HepG2 (cell line): ENCODE data around the gene PIM1. TPM values are rescaled to one million over a fixed set of nuclear protein-coding genes. Genes with fewer than 3 reads are reported as not detected.

Experiments
- ATM ChIP-seq: fragments of 450-650 bp; IDR thresholded peaks from 2 replicates; pipeline ENCODE4 v1.7.1; 2017; ENCODE audit warnings: mild to moderate bottlenecking, borderline replicate concordance
- EHMT2 ChIP-seq: fragments of 200-600 bp; sonication (generic); IDR thresholded peaks from 2 replicates; pipeline ENCODE4 v1.7.0; 2017; ENCODE audit warnings: antibody characterized with exemption, low read depth, low read length, borderline replicate concordance
- ELF3 ChIP-seq: IDR thresholded peaks from 2 replicates; pipeline ENCODE4 v1.6.1; 2016; ENCODE audit warnings: missing genetic modification reagents, missing compliant biosample characterization
- ETV5 ChIP-seq: IDR thresholded peaks from 2 replicates; pipeline ENCODE4 v1.6.1; 2018; ENCODE audit warnings: missing biosample characterization, missing genetic modification reagents, inconsistent platforms, borderline replicate concordance
- FOXJ3 ChIP-seq: sonication (generic); formaldehyde crosslinking; IDR thresholded peaks from 2 replicates; pipeline ENCODE4 v1.4.0; 2020; ENCODE audit warnings: missing genetic modification reagents, mild to moderate bottlenecking, borderline replicate concordance
- GMEB1 ChIP-seq: sonication (generic); formaldehyde crosslinking; IDR thresholded peaks from 2 replicates; pipeline ENCODE4 v1.5.1; 2020; ENCODE audit warnings: missing genetic modification reagents, mild to moderate bottlenecking, borderline replicate concordance
- HOXA7 ChIP-seq: sonication (generic); formaldehyde crosslinking; IDR thresholded peaks from 2 replicates; pipeline ENCODE4 v1.8.1; 2022; ENCODE audit warnings: mild to moderate bottlenecking, missing genetic modification reagents, moderate library complexity
- MYNN ChIP-seq: sonication (generic); formaldehyde crosslinking; IDR thresholded peaks from 2 replicates; pipeline ENCODE4 v1.4.0; 2020; ENCODE audit warnings: mild to moderate bottlenecking, low read depth, missing genetic modification reagents
- SMAD9 ChIP-seq: sonication (generic); formaldehyde crosslinking; IDR thresholded peaks from 2 replicates; pipeline ENCODE4 v1.5.1; 2020; ENCODE audit warnings: mild to moderate bottlenecking, missing genetic modification reagents
- TCF7L2 ChIP-seq: IDR thresholded peaks from 2 replicates; pipeline ENCODE4 v1.6.1; 2011; ENCODE audit warnings: mild to moderate bottlenecking, low read depth, low read length, moderate library complexity
- TOE1 ChIP-seq: sonication (generic); formaldehyde crosslinking; IDR thresholded peaks from 2 replicates; pipeline ENCODE4 v1.4.0; 2020; ENCODE audit warnings: mild to moderate bottlenecking, missing genetic modification reagents
- ZNF101 ChIP-seq: sonication (generic); formaldehyde crosslinking; IDR thresholded peaks from 2 replicates; pipeline ENCODE4 v1.4.0; 2020; ENCODE audit warnings: mild to moderate bottlenecking, low read depth, missing genetic modification reagents, borderline replicate concordance
- ZNF224 ChIP-seq: sonication (generic); formaldehyde crosslinking; IDR thresholded peaks from 2 replicates; pipeline ENCODE4 v1.5.0; 2020; ENCODE audit warnings: mild to moderate bottlenecking, missing genetic modification reagents
- ZNF335 ChIP-seq: sonication (generic); formaldehyde crosslinking; IDR thresholded peaks from 2 replicates; pipeline ENCODE4 v1.4.0; 2020; ENCODE audit warnings: missing genetic modification reagents
- polyA plus RNA-seq, 8 experiments: library from polyadenylated mRNA; depleted of rRNA in 3 of 8; stranded (reverse) in 7 of 8; unstranded in 1 of 8; fragments of >200 nt; fragmentation: Illumina TruSeq in 4 of 8; extraction: Trizol in 4 of 8; gene quantifications; 2 replicates each; pipeline versions ENCODE4 v1.2.1 to v1.2.3, GENCODE V29; 2011 to 2016; ENCODE audit warnings: low read depth in 4 of 8, missing spikeins in 1 of 8, mixed read lengths in 1 of 8; ENCODE audit not compliant: insufficient read depth in 1 of 8
- total RNA-seq, 5 experiments: library from RNA; depleted of rRNA; stranded (reverse); fragments of >200 nt; fragmentation: Illumina TruSeq; extraction: Trizol; gene quantifications; 2 replicates each; pipeline ENCODE4 v1.2.3, GENCODE V29; 2016; ENCODE audit warnings: low read depth in 1 of 5
- TF ChIP-seq, protein P1 (sequence below): sonication (generic); formaldehyde crosslinking; IDR thresholded peaks from 2 replicates; pipeline ENCODE4 v1.5.0; 2020; ENCODE audit warnings: mild to moderate bottlenecking, missing genetic modification reagents, borderline replicate concordance
- TF ChIP-seq, protein P2 (sequence below): sonication (generic); formaldehyde crosslinking; IDR thresholded peaks from 2 replicates; pipeline ENCODE4 v1.4.0; 2020; ENCODE audit warnings: missing genetic modification reagents

Gene PIM1
- total and polyA plus RNA-seq, 2 of the 13 experiments (the other 11 are each of a cell fraction or from before 2014, with no cell fraction given): 29.4 to 117 TPM

- TF ChIP-seq, protein P1, sequence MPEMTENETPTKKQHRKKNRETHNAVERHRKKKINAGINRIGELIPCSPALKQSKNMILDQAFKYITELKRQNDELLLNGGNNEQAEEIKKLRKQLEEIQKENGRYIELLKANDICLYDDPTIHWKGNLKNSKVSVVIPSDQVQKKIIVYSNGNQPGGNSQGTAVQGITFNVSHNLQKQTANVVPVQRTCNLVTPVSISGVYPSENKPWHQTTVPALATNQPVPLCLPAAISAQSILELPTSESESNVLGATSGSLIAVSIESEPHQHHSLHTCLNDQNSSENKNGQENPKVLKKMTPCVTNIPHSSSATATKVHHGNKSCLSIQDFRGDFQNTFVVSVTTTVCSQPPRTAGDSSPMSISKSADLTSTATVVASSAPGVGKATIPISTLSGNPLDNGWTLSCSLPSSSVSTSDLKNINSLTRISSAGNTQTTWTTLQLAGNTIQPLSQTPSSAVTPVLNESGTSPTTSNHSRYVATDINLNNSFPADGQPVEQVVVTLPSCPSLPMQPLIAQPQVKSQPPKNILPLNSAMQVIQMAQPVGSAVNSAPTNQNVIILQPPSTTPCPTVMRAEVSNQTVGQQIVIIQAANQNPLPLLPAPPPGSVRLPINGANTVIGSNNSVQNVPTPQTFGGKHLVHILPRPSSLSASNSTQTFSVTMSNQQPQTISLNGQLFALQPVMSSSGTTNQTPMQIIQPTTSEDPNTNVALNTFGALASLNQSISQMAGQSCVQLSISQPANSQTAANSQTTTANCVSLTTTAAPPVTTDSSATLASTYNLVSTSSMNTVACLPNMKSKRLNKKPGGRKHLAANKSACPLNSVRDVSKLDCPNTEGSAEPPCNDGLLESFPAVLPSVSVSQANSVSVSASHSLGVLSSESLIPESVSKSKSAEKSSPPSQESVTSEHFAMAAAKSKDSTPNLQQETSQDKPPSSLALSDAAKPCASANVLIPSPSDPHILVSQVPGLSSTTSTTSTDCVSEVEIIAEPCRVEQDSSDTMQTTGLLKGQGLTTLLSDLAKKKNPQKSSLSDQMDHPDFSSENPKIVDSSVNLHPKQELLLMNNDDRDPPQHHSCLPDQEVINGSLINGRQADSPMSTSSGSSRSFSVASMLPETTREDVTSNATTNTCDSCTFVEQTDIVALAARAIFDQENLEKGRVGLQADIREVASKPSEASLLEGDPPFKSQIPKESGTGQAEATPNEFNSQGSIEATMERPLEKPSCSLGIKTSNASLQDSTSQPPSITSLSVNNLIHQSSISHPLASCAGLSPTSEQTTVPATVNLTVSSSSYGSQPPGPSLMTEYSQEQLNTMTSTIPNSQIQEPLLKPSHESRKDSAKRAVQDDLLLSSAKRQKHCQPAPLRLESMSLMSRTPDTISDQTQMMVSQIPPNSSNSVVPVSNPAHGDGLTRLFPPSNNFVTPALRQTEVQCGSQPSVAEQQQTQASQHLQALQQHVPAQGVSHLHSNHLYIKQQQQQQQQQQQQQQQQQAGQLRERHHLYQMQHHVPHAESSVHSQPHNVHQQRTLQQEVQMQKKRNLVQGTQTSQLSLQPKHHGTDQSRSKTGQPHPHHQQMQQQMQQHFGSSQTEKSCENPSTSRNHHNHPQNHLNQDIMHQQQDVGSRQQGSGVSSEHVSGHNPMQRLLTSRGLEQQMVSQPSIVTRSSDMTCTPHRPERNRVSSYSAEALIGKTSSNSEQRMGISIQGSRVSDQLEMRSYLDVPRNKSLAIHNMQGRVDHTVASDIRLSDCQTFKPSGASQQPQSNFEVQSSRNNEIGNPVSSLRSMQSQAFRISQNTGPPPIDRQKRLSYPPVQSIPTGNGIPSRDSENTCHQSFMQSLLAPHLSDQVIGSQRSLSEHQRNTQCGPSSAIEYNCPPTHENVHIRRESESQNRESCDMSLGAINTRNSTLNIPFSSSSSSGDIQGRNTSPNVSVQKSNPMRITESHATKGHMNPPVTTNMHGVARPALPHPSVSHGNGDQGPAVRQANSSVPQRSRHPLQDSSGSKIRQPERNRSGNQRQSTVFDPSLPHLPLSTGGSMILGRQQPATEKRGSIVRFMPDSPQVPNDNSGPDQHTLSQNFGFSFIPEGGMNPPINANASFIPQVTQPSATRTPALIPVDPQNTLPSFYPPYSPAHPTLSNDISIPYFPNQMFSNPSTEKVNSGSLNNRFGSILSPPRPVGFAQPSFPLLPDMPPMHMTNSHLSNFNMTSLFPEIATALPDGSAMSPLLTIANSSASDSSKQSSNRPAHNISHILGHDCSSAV: no peak
- TF ChIP-seq EHMT2: no peak
- no peak for TF ChIP-seq ZNF224 (CRISPR knock-in tag)
- no peak for TF ChIP-seq ZNF335 (CRISPR knock-in tag)
- TF ChIP-seq ETV5 (CRISPR knock-in tag): no peak
- no peak for TF ChIP-seq MYNN (CRISPR knock-in tag)
- no peak for TF ChIP-seq GMEB1 (CRISPR knock-in tag)
- no peak for TF ChIP-seq SMAD9 (CRISPR knock-in tag)
- TF ChIP-seq HOXA7: no peak
- TF ChIP-seq TCF7L2: no peak
- no peak for TF ChIP-seq ATM
- no peak for TF ChIP-seq FOXJ3 (CRISPR knock-in tag)
- no peak for TF ChIP-seq TOE1 (CRISPR knock-in tag)
- TF ChIP-seq ELF3 (CRISPR knock-in tag): peak; percentile 48; the same call in 1 of the 2 replicates
- TF ChIP-seq, protein P2, sequence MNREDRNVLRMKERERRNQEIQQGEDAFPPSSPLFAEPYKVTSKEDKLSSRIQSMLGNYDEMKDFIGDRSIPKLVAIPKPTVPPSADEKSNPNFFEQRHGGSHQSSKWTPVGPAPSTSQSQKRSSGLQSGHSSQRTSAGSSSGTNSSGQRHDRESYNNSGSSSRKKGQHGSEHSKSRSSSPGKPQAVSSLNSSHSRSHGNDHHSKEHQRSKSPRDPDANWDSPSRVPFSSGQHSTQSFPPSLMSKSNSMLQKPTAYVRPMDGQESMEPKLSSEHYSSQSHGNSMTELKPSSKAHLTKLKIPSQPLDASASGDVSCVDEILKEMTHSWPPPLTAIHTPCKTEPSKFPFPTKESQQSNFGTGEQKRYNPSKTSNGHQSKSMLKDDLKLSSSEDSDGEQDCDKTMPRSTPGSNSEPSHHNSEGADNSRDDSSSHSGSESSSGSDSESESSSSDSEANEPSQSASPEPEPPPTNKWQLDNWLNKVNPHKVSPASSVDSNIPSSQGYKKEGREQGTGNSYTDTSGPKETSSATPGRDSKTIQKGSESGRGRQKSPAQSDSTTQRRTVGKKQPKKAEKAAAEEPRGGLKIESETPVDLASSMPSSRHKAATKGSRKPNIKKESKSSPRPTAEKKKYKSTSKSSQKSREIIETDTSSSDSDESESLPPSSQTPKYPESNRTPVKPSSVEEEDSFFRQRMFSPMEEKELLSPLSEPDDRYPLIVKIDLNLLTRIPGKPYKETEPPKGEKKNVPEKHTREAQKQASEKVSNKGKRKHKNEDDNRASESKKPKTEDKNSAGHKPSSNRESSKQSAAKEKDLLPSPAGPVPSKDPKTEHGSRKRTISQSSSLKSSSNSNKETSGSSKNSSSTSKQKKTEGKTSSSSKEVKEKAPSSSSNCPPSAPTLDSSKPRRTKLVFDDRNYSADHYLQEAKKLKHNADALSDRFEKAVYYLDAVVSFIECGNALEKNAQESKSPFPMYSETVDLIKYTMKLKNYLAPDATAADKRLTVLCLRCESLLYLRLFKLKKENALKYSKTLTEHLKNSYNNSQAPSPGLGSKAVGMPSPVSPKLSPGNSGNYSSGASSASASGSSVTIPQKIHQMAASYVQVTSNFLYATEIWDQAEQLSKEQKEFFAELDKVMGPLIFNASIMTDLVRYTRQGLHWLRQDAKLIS (CRISPR knock-in tag): no peak
- TF ChIP-seq ZNF101 (CRISPR knock-in tag): no peak
Observed at GRCh38 chr6:37207903-37208456, 38.0 kb downstream of the PIM1 start (continued).
